Right lobe of liver (tissue), 6 donors: ENCODE results near the gene SUSD6. TPM values are rescaled to one million over a fixed set of nuclear protein-coding genes. Genes with fewer than 3 reads are reported as not detected.

ENCODE experiments used
- ATAC-seq, 4 donors: fragments of 200-7000 bp; cut with Tn5 transposase; one replicate each; pipeline ENCODE4 v1.9.1; 2020; ENCODE audit warnings: mild to moderate bottlenecking in 4 of 4, moderate library complexity in 4 of 4
- DNase-seq, 3 donors: peaks; one replicate each; pipeline ENCODE4 v3.0.0-alpha.2; 2020
- H3K27ac ChIP-seq, 3 donors: fragments of 200-600 bp; one replicate each; pipeline ENCODE4 v1.8.0; 2022
- H3K27me3 ChIP-seq, 2 donors: fragments of 200-600 bp; one replicate each; pipeline ENCODE4 v1.8.0; 2022
- H3K36me3 ChIP-seq, 4 donors: fragments of 200-600 bp; sonication (generic) in 1 of 4; one replicate each; pipeline versions ENCODE4 v1.5.1 to v1.8.0; 2017 to 2022; ENCODE audit warnings: control low read depth in 1 of 4
- H3K4me1 ChIP-seq, 4 donors: fragments of 200-600 bp; sonication (generic) in 1 of 4; one replicate each; pipeline versions ENCODE4 v1.5.1 to v1.8.0; 2017 to 2022; ENCODE audit warnings: control low read depth in 1 of 4
- H3K4me3 ChIP-seq, 3 donors: fragments of 200-600 bp; one replicate each; pipeline ENCODE4 v1.8.0; 2022
- H3K9me3 ChIP-seq, 4 donors: fragments of 200-600 bp; sonication (generic) in 1 of 4; one replicate each; pipeline versions ENCODE4 v1.5.1 to v1.8.0; 2017 to 2022; ENCODE audit warnings: control low read depth in 1 of 4
- CTCF ChIP-seq, 4 donors: fragments of 200-600 bp in 3 of 4; fragments of 450-650 bp in 1 of 4; IDR thresholded peaks; one replicate each; pipeline versions ENCODE4 v1.5.1 to v1.8.0; 2016 to 2022; ENCODE audit warnings: antibody characterized with exemption in 4 of 4, mild to moderate bottlenecking in 2 of 4
- POLR2A ChIP-seq: fragments of 450-650 bp; IDR thresholded peaks from one replicate; pipeline ENCODE4 v1.6.1; 2017; ENCODE audit warnings: antibody characterized with exemption, mild to moderate bottlenecking
- WGBS: methylation state at CpG from one replicate; pipeline ENCODE4 v1.1.6; 2018; ENCODE audit warnings: low coverage, low lambda C conversion rate; ENCODE audit not compliant: insufficient coverage; ENCODE audit errors: missing lambda C conversion rate; 5-methylcytosine and 5-hydroxymethylcytosine counted together
- intact Hi-C, 2 donors: fragments of 100-400 bp; cut with DNase I; formaldehyde crosslinking; loops; one replicate each; pipeline versions ENCODE4 v1.11.2 to v1.14.1; 2022
- total RNA-seq, 6 experiments: library from RNA; depleted of rRNA in 2 of 6; stranded (reverse); fragments of >200 nt in 2 of 6; fragmentation: NEBNext Ultra II Directional in 3 of 6; extraction: Animal tissue kit (Norgen Biotek cat#: 25700) in 3 of 6; gene quantifications; one replicate each; pipeline versions ENCODE4 v1.1.0 to v1.2.4, GENCODE V29; 2016 to 2023
- donor health status: DM: no; HTN: yes; CAD: no.
- donor health status: DM: no; HTN: no; CAD: no.
- donor health status: DM: no; HTN: no; CAD: no.
- donor health status: DM: no; HTN: yes; CAD: no.
- donor health status: DM: no; HTN: yes; CAD: no.

SUSD6 gene
- total RNA-seq, 6 experiments from 2014 or later: 9.6 to 17.4 (median 12.5) TPM

GRCh38 chr14:69692594-69692993, 81.2 kb downstream of the SUSD6 start:
- Histone ChIP-seq H3K27me3 (no peaks in the 10 kb centered on the region), H3K9me3 (no peaks in the 10 kb centered on the region), H3K27ac (peak overlapping the region in 2 of 3 donors; percentile 1 to 53), H3K36me3 (no peaks in the 10 kb centered on the region), H3K4me3 (no peak overlapping the region), H3K4me1 (peaks cover 0 to 44% (median 15%) of the 10 kb centered on the region in 4 donors)
- intact Hi-C loops: no loop called here
- TF ChIP-seq CTCF (IDR thresholded peaks at IDR 0.05): no peak
- TF ChIP-seq POLR2A: no peak
- DNase-seq (no peak), ATAC-seq (peak; percentile 68 to 80 (median 76))
- WGBS: 10% methylated on average over 1 of the region's 1 CpG

DNA sequence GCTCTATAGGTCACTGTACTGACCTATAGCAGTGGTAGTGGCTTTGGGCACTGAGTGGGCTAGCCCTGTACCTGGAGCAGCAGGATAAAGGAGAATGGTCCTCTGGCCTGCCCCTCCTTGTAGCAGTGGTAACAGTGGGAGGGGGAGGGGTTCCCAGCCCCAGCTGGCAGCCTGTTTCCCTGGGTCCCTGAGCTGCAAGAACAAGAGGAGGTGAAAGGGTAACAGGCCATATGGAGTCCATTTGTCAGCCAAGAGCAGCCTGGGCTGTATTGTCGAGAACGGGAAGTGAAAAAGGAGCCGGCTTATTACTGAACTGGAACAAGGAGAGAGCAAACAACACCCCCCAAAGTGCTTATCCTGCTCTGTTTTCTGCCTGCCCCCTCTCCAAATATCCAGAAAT, 81.7 kb downstream of the SUSD6 start:
- no peak overlapping the region for H3K4me3 ChIP-seq
- ATAC-seq (peak; percentile 29 to 49 (median 42)), DNase-seq (no peak)
- TF ChIP-seq POLR2A (no peak), CTCF (IDR thresholded peaks at IDR 0.05) (no peak)
- intact Hi-C loops: no loop called here
- H3K27ac ChIP-seq: peak overlapping the region in 2 of 3 donors; percentile 1 to 53
- H3K9me3 ChIP-seq: no peaks in the 10 kb centered on the region
- no peaks in the 10 kb centered on the region for H3K36me3 ChIP-seq
- H3K4me1 ChIP-seq: peaks cover 0 to 45% (median 15%) of the 10 kb centered on the region in 4 donors
- WGBS: 45% methylated on average over 3 of the region's 3 CpGs
- H3K27me3 ChIP-seq: no peaks in the 10 kb centered on the region

GRCh38 chr14:69693801-69694729, 82.7 kb downstream of the SUSD6 start:
- Histone ChIP-seq H3K27ac (peak overlapping the region in 2 of 3 donors; percentile 25 to 53), H3K9me3 (no peaks in the 10 kb centered on the region), H3K4me3 (no peak overlapping the region), H3K4me1 (peaks cover 0 to 53% (median 15%) of the 10 kb centered on the region in 4 donors), H3K36me3 (no peaks in the 10 kb centered on the region), H3K27me3 (no peaks in the 10 kb centered on the region)
- DNase-seq (no peak), ATAC-seq (peak in 3 of 4 donors; percentile 3 to 20 (median 14))
- TF ChIP-seq POLR2A (no peak), CTCF (IDR thresholded peaks at IDR 0.05) (no peak)
- intact Hi-C loops: no loop called here
- WGBS: 61% methylated on average over 3 of the region's 4 CpGs

DNA sequence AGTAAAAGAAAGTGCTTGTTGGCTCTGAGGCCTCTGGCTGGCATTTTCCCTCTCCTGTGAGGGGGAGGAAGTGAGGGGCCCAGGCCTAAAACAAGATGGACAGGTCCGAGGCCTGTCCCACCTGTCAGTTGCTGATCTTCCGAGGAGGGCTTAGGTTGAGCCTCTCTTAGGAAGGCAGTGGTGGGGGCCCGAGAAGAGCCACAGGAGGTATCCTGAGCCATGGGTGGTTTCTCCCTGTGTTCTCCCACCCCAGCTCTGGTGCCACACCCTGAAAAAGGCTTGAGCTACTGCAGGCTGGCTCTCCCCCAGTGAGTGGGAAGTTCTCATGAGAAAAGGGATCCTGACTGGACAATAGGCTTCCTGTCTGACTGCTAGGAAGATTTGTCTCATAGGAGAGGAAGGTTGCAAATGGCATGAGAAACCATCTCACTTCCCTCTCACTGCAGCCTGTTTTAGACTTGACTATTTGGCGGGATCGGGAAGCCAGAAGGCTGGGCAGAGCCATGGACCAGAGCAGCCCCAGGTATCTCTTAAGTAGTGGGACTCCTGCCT, 83.4 kb downstream of the SUSD6 start:
- no peak overlapping the region for H3K4me3 ChIP-seq
- ATAC-seq (peak; percentile 29 to 50 (median 40)), DNase-seq (no peak)
- no peaks in the 10 kb centered on the region for H3K9me3 ChIP-seq
- 58% methylated on average over 3 of the region's 5 CpGs for WGBS
- intact Hi-C loops: no loop called here
- no peaks in the 10 kb centered on the region for H3K36me3 ChIP-seq
- TF ChIP-seq CTCF (IDR thresholded peaks at IDR 0.05) (no peak), POLR2A (no peak)
- peak overlapping the region in 2 of 3 donors; percentile 25 to 33 for H3K27ac ChIP-seq
- peaks cover 0 to 53% (median 15%) of the 10 kb centered on the region in 4 donors for H3K4me1 ChIP-seq
- H3K27me3 ChIP-seq: no peaks in the 10 kb centered on the region
